GM19043 (cell line): ENCODE measurements around the gene GALNT12.

Experiments
- ATAC-seq: cut with Tn5 transposase; IDR thresholded peaks from one replicate; pipeline ENCODE4 v1.9.1; 2021; ENCODE audit warnings: low read depth; ENCODE audit not compliant: unreplicated experiment

Gene GALNT12

DNA sequence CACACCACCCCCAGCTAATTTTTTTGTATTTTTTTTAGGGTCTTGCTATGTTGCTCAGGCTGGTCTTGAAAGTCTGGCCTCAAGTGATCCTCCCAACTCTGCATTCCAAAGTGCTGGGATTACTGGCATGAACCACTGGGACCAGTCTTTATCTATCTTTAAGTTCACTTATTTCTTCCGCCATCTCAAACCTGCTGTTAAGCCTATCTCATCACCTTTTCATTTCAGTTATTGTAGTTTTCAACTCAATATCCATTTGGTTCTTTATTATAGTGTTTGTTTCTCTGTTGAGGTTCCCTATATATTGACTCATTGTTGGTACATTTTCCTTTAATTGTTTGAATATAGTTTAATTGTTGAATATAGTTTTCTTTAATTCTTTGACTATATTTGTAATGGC lies 48.1 kb downstream of the GALNT12 start:
- ATAC-seq = no peak

- ATAC-seq = no peak
These were observed 49.5 kb downstream of the GALNT12 start for GRCh38 chr9:98856982-98857381.

DNA sequence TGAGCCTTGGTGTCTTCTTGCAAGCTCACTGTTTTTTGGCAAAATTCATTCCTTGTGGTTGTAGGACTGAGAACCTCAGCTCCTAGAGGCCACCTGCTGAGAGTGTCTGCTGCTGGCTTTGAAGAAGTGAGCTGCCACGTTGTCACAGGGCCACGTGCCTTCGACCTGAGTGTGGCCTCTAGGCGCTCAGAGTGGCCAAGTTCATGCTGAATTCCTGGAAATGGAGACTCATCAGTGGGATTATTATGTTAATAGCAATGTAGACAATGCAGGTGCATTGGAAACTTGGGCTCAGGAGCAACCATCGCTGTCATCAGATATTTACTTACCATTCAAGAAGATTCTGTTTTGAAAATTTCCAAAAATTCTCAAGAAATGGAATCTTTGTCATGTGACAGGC lies 52.5 kb downstream of the GALNT12 start:
- no peak for ATAC-seq

DNA sequence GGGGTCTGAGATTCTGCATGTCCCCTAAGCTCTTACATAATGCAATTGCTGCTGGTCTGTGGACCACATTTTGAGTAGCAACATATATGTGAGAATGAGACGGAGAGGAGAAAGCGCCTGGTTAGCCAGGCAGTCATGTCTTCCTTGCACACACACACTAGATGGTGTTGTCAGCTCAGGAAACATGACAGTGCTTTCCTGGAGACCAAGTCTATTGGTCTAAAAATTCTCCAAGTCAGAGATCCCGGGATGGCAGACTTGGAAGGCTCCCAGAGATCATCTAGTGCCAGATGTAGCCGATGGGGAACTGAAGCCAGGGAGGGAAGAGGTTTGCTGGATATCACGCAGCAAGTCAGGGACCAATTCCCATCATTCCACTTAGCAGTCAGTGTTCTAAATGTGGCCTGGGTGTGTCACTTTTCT lies 53.4 kb downstream of the GALNT12 start:
- no peak for ATAC-seq

GRCh38 chr9:98861781-98862504 lies 54.5 kb downstream of the GALNT12 start:
- no peak for ATAC-seq

- ATAC-seq = no peak
These were observed 55.5 kb downstream of the GALNT12 start for GRCh38 chr9:98862936-98863335.

DNA sequence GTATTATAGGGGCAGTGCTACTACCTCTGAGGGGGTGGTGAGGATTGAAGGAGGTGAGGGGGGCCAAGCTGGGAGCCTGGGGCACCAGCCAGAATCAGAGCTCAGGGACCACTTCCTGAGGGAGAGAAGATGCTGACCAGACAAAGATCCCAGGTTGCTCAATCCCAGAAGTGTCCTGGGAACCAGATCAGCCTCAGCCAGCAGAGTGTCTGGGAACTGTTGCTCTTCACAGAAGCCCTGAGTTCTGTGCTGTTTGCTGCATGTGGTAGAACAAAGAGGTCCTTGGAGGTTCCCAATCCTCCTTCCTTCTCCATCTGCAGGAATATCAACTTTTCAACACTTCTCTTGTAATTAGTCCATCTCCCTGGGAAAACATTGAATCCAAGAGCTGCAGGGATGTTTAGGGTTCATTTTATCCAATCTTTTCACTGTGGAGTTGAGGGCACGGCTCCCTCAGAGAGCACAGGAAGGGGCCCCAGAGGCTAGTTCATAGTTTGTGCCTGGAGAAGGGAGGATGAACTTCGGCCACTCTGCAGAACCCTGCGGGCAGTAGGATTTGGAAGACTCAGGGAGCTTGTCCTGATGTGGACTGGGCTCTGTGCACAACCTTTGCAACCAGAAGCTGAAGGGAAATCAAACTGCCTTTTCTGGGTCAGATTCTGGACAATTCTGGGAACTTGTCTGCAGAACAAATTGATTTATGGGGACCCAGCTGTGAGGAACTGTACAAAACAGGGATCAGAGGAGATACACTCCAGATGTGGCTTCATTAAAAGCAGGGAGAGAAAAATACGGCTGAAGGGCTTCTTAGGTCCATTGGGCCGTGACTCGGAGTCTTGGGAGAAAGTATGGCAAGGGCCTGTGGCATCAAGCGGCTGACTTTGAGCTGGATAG lies 57.1 kb downstream of the GALNT12 start:
- no peak for ATAC-seq

DNA sequence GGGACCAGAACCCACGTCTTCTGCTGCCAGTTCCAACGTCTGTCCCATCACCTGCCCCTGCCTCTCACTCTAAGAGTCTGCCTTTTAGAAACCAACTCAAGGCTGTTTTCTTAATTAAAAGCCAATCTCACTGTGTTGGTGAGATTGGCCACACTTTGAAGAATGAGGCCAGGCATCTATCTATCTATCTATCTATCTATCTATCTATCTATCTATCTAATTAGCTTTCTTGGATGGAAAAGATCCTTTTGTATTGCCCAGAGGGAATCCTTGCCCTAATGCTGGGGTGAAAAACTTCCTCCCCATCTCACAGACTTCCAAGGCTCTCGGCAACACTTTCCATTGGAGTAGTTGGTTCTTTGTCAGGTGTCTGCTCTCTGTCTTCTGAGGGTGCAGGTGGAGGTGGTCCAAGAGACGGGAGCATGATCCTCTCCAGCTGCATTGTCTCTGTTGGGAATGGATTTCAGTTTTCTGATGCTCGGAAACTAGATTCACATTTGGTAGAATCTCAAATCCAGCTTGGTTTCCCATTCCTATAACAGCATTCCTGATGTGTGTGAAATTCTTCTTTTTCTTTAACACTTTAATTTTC lies 57.9 kb downstream of the GALNT12 start:
- ATAC-seq = no peak

GRCh38 chr9:98866435-98867102 lies 59.1 kb downstream of the GALNT12 start:
- no peak for ATAC-seq

- no peak for ATAC-seq
These were observed 59.6 kb downstream of the GALNT12 start for GRCh38 chr9:98867103-98867428.

- no peak for ATAC-seq
These were observed 60.1 kb downstream of the GALNT12 start for GRCh38 chr9:98867429-98868168.

- no peak for ATAC-seq
These were observed 61.7 kb downstream of the GALNT12 start for GRCh38 chr9:98869078-98869745.

- ATAC-seq = no peak
These were observed 62.4 kb downstream of the GALNT12 start for GRCh38 chr9:98869866-98870265.

DNA sequence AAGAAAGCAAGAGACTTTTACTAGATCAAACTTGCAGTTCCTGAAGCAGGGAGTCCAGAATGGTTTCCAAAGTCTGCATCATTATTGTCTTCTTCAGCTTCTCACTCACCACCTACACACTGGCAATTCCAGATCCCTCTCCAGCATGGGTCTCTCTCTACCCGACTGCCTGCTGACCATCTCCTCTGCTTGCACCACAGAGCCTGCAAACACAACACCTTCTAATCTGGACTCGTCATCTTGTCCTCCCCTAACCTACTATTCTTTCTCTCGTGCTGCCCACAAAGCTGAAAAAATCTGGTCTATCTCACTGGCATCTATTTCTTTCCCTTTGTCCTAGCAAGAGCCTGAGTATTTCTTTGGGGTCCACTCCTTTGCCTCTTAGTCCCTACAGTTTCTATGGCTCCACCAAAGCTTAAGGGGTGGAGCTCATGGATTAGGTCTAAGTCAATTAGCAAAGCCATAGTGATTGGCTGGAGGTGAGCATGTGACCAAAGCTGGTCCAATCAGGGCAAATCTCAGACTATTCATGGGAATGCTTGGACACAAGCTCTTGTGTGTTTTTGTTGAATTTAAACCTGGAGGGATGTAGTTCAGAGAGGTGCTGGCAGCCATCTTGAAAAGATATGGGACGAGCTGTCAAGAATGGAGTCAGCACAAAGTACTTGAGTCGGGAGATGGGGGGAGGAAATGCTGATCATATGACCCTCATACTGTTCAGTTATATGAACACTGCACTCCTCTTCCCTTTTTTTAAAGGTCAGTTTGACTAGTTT lies 63.5 kb downstream of the GALNT12 start:
- no peak for ATAC-seq

- ATAC-seq = no peak
These were observed 64.1 kb downstream of the GALNT12 start for GRCh38 chr9:98871558-98872065.

- ATAC-seq = no peak
These were observed 66.1 kb downstream of the GALNT12 start for GRCh38 chr9:98873526-98873925.

DNA sequence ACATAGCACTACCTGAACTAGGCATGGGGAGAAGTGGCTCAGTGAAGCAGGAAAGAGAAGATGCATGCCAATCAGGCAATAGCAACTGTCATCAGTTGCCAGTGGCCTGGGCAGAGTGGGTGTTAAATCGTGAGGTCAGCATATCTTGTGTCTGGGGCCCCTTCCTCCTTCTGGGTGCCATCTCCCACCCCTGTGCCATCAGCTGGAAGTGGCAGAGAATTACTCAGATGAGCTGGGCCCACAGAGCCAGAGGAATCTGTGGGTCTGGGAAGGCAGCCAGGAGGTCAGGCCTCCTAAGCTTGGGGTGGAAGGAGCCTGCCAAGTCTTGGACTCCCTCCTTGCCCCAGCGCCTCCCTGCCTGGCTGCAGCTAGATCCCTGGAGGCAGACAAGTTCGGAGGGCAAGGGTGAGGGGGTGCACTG lies 66.5 kb downstream of the GALNT12 start:
- no peak for ATAC-seq

GRCh38 chr9:98874721-98875255 lies 67.3 kb downstream of the GALNT12 start:
- no peak for ATAC-seq

DNA sequence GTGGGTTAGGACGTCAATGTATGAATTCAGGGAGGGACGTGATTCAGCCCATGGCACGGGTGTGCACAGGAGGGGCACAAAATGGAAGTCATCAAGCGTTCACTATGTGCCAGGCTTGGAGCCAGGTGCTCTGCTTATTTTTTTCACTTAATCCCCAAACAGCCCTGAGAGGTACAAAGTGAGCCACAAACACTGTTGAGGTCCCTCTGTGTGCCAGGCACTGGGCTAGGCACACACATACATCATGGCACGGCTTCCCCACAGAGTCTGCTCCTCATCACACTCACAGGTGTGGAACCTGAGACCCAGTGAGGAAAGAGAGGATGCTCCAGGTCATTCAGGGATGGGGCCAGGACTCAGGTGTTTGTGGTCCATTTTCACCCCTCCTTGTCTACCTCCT lies 68.1 kb downstream of the GALNT12 start:
- ATAC-seq = no peak
